Tibial nerve (tissue), 4 donors: ENCODE data around the gene MRPL42.
A peak's percentile ranks its signal among the peaks of the same experiment; 100 is the strongest.

ENCODE experiments used
- EP300 ChIP-seq, 2 donors: sonication (generic); formaldehyde crosslinking; IDR thresholded peaks; one replicate each; pipeline ENCODE4 v1.6.1; 2017; ENCODE audit warnings: antibody characterized with exemption in 2 of 2, mild to moderate bottlenecking in 1 of 2
- POLR2A ChIP-seq, 2 donors: fragments of 450-650 bp; IDR thresholded peaks; one replicate each; pipeline ENCODE4 v1.6.1; 2017; ENCODE audit warnings: antibody characterized with exemption in 2 of 2, mild to moderate bottlenecking in 2 of 2, moderate library complexity in 2 of 2
- TF ChIP-seq, protein P1 (sequence below), 5 experiments: fragments of 200-600 bp in 3 of 5; fragments of 450-650 bp in 2 of 5; sonication (generic) in 3 of 5; IDR thresholded peaks; one replicate each; pipeline ENCODE4 v1.5.1; 2016 to 2019; ENCODE audit warnings: antibody characterized with exemption in 5 of 5, mild to moderate bottlenecking in 3 of 5, moderate library complexity in 2 of 5

DNA sequence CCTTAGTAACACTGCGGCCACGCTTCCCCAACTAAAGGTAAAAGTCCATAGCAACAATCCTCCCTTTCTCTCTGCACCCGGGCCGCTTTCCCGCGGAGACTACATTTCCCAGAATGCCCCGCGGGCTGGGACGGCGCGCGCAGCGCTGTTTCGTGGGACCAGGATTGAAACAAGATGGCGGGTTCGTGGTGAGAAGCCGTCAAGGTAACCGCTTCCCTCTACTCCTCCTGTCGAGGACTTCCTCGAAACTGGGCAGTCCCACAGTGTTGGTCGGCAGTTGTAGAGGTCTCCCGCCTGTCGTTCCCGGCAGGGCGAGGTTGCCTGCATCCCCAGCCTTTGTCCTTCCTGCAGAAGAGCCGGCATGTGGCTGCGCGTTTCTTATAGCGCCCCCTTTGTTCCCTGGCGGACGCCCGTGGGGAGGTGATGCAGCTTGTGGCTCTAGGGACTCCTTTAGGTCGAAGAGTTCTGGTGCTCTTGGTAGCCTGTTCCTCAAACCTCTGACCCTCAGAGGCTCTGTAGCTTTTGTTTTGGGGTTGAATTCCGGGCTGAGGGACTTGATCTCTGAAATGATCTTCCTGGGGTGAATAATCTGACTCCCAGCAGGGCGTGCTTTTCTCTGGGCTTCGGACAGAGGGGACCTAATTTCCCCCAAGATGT is at the start of gene MRPL42:
- TF ChIP-seq, protein P1, sequence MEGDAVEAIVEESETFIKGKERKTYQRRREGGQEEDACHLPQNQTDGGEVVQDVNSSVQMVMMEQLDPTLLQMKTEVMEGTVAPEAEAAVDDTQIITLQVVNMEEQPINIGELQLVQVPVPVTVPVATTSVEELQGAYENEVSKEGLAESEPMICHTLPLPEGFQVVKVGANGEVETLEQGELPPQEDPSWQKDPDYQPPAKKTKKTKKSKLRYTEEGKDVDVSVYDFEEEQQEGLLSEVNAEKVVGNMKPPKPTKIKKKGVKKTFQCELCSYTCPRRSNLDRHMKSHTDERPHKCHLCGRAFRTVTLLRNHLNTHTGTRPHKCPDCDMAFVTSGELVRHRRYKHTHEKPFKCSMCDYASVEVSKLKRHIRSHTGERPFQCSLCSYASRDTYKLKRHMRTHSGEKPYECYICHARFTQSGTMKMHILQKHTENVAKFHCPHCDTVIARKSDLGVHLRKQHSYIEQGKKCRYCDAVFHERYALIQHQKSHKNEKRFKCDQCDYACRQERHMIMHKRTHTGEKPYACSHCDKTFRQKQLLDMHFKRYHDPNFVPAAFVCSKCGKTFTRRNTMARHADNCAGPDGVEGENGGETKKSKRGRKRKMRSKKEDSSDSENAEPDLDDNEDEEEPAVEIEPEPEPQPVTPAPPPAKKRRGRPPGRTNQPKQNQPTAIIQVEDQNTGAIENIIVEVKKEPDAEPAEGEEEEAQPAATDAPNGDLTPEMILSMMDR (IDR thresholded peaks at IDR 0.05): peak; percentile 49 to 87 (median 68)
- TF ChIP-seq POLR2A (IDR thresholded peaks at IDR 0.05) (peak in 1 of 2 donors; percentile 71), EP300 (IDR thresholded peaks at IDR 0.05) (peak; percentile 29 to 89)
